Stimulated activated CD4-positive, alpha-beta T cell treated with anti-CD3 and anti-CD28 coated beads, TNF-alpha, amount 100 ng/mL, for 48 hours (primary cell): ENCODE data around the gene CKAP5.

Experiments
- DNase-seq, 3 donors: peaks; one replicate each; pipeline ENCODE4 v3.0.0-alpha.2; 2020; ENCODE audit warnings: low read depth in 3 of 3

The CKAP5 gene

DNA sequence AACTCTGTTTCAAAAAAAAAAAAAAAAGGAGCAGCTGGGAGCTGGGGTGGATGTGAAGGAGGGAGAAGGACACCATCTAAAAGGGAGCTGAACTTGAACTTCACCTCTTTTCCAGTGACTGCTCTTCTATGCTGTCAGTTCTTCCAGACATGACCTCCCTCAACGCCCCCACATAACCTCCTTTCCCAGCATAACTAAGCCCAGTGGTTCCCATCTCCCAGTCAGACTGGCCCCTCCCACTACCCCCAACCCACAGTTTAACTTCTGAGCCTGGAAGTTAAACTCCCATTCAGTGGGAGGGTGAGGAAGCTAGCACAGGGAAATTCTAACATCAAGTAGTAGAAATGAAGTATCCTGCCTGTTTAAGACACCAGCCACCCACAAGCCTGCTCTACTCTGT lies 147.5 kb downstream of the CKAP5 start:
- no peak for DNase-seq

GRCh38 chr11:46697723-46698122 lies 148.4 kb downstream of the CKAP5 start:
- no peak for DNase-seq

DNA sequence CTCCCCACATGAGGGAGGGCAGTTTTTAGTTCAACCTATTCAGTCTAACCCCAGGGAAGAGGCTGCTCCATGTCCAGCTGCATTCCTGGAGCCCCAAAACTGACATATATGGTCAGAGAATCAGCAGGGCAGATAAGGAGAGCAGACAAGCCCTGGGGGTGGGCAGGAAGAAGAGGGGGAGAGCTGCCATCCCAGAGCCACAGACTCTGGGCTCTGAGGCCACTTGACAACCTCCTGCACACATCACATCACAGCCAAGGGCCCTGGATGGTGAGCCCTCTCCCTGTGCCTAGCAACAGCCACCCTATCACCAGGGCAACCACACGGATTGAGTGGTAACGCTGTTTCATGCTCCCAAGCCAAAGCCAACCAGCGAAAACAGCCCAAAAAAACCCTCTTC lies 148.8 kb downstream of the CKAP5 start:
- DNase-seq: no peak

DNA sequence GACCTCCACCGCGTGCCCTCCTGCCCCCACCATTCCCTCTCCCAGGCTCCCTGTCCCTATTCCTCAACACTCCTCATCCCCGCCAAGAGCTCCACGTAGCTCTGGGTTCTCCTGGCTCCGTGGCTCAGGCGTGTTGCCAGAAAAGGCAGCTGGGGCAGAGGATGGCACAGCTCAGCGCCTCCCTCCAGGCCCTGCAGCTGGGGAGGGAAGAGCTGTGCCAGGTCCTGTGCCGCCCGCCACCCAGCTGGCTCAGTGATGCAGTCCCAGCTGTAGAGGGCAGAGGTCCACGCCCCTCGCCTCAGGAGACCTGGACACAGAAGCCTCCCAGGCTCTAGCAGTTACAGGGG lies 149.9 kb downstream of the CKAP5 start:
- DNase-seq: no peak

DNA sequence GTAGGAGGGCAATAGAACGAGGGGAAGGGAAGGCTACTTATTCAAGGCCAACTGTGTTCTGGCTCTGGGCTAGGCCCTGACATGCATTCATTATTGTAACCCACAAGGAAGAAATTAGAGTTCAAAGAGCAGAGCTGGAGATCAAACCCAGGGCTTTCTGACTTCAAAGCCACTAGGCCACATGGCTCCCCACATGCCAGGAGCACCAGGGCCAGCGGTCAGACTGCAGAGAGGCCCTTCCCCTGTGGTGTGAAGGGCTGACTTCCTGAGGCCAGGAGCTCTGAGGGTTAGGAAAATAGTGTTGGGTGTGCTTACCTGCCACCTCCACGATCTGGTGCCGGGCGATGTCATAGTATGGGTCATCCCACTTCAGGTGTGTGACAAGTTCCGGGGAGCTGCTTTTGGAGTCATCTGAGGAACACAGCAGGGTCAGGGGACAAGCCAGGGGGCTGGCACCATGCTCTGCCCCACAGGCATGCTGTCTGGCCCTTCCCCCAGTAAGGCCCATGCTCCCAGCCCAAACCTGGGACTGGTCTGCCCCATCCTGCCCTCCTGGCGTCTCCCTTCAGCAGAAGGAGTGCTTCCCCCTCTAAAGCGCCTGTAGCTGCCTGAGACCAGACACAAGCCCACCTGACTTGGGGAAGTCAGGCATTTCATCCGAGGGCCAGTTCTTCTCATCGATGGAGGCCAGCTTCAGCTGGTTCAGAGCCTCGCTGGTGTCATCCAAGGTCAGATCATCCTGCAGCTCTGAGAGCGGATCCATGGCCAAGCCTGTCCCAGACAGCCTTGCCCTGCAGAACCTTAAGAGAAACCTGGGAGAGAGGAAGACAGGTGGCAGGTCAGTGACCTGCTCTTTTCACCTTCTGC lies 150.5 kb downstream of the CKAP5 start:
- DNase-seq: no peak

DNA sequence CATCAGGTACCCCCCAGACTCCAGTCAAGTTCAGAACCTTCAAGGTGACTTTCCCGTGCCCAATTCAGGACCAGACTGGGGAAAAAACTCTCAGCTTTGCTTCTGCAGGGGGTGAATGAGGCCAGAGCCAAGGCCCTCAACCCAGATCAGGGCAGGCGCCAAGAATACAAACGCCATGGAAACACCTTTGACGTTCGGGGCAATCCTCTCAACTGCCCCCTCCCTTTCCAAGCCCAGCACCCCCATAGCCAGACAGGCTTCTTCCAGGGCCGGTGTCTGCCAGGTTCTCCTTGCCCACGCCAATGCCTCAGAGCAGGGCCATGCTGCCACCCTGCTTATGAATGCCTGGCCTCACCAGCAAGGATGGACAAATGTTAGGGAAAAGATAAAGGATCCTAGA lies 151.5 kb downstream of the CKAP5 start:
- DNase-seq: no peak

- DNase-seq: no peak
Observed at GRCh38 chr11:46694072-46694471, 152.0 kb downstream of the CKAP5 start.

DNA sequence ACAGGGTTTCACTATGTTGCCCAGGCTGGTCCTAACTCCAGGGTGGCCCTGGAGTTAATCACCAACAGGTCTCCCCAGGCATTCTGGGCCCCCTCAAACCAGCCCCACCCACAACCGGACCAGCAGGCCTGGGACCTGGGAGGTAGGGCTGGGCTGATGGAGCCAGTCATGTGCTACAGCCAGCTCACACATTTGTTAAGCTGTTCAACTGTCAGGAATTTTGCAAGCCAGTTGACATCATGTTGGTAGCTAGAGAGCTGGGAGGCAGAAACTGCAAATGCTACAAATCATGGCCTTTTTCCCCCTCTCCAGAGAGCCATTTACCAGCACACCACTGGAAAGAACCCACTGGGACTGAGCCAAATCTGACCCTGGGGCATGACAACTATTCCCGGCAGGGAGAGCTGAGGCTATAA lies 152.5 kb downstream of the CKAP5 start:
- DNase-seq: no peak
